Chondrocyte (in vitro differentiated cells): Measurements from ENCODE around the gene ITPR1. TPM values are rescaled to one million over a fixed set of nuclear protein-coding genes. Genes with fewer than 3 reads are reported as not detected.
"Not testable (repeated sequence)": the region's sequence is repeated elsewhere in the genome, so short reads cannot be mapped to it uniquely, and the experiment has no call there.

ENCODE experiments used
- DNase-seq: peaks from one replicate; pipeline ENCODE4 v3.0.0; 2021; ENCODE audit warnings: mixed read lengths, low spot score
- H3K27ac Mint-ChIP-seq: one replicate; pipeline ENCODE4 v1.8.0; 2021; ENCODE audit warnings: mild to moderate bottlenecking, moderate library complexity, mixed read lengths; ENCODE audit not compliant: unreplicated experiment
- H3K27me3 Mint-ChIP-seq: 2 replicates; pipeline ENCODE4 v1.8.0; 2021; ENCODE audit warnings: low read depth, mixed read lengths
- H3K36me3 Mint-ChIP-seq: 2 replicates; pipeline ENCODE4 v1.8.0; 2021; ENCODE audit warnings: low read depth, mixed read lengths
- H3K4me1 Mint-ChIP-seq: 2 replicates; pipeline ENCODE4 v1.8.0; 2021; ENCODE audit warnings: low read depth, mild to moderate bottlenecking, mixed read lengths
- H3K4me3 Mint-ChIP-seq: one replicate; pipeline ENCODE4 v1.8.0; 2021; ENCODE audit warnings: mild to moderate bottlenecking, moderate library complexity, mixed read lengths; ENCODE audit not compliant: unreplicated experiment
- H3K9me3 Mint-ChIP-seq: 2 replicates; pipeline ENCODE4 v1.8.0; 2021; ENCODE audit warnings: low read depth, mixed read lengths
- CTCF ChIP-seq: fragments of 200-600 bp; sonication (generic); IDR thresholded peaks from 2 replicates; pipeline ENCODE4 v1.5.0; 2021; ENCODE audit warnings: antibody characterized with exemption, mild to moderate bottlenecking, moderate library complexity
- total RNA-seq: library from RNA; stranded (reverse); gene quantifications from 3 replicates; pipeline ENCODE4 v1.2.1, GENCODE V29; 2021

Gene ITPR1
- total RNA-seq, 1 donor from 2014 or later = 45.0 TPM

GRCh38 chr3:4759689-4760312, 266.7 kb downstream of the ITPR1 start:
- Mint-ChIP-seq H3K9me3 (peaks cover 8% of the 10 kb centered on the region), H3K4me3 (no peak overlapping the region), H3K36me3 (peaks cover 27% of the 10 kb centered on the region), H3K4me1 (peaks cover 1% of the 10 kb centered on the region), H3K27ac (no peak overlapping the region), H3K27me3 (no peaks in the 10 kb centered on the region)
- no peak for TF ChIP-seq CTCF
- DNase-seq = no peak

- H3K27me3 Mint-ChIP-seq = no peaks in the 10 kb centered on the region
- DNase-seq = no peak
- H3K4me1 Mint-ChIP-seq = no peaks in the 10 kb centered on the region
- H3K36me3 Mint-ChIP-seq = peaks cover 41% of the 10 kb centered on the region
- H3K9me3 Mint-ChIP-seq = peaks cover 23% of the 10 kb centered on the region
- TF ChIP-seq CTCF = no peak
- H3K27ac Mint-ChIP-seq = no peak overlapping the region
- H3K4me3 Mint-ChIP-seq = no peak overlapping the region
These were observed 268.6 kb downstream of the ITPR1 start for GRCh38 chr3:4761759-4762158.

- H3K9me3 Mint-ChIP-seq = peaks cover 25% of the 10 kb centered on the region
These were observed 269.5 kb downstream of the ITPR1 start for GRCh38 chr3:4762481-4763230.

DNA sequence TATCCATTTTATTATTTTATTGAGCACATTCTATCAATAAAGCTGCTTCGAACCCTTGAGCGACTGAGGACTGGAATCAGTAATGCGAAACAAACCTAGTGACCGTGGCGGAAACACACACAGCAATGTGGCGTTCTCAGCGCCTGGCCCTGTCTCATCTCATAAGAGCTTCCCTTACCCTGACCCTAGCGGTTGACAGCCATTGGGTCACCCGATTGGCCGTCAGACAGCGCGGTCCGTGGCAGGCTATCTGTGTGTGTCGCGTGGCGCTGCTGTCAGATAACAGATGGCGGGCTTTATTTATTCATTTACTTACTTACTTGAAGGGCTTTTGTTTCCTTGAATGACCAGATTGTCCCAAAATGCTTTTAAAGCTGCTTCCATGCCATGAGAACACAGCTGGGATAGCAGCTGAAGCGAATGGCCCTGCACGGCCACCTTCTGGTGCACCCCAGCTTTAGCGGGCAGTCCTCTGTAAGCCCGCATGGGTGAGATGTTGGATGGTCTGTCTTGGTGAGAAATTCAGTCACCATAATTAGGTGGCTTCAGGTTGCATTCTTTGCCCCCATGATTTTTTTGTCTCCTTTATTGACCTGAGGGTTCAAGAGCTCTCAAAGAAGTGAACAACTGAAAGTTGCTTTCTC, 270.6 kb downstream of the ITPR1 start:
- no peaks in the 10 kb centered on the region for H3K27me3 Mint-ChIP-seq
- TF ChIP-seq CTCF = no peak

More at GRCh38 chr3:4762481-4763230, 269.5 kb downstream of the ITPR1 start:
- not testable (repeated sequence) for H3K27me3 Mint-ChIP-seq, DNase-seq, H3K4me1 Mint-ChIP-seq, H3K4me3 Mint-ChIP-seq, H3K27ac Mint-ChIP-seq
- H3K36me3 Mint-ChIP-seq = peaks cover 41% of the 10 kb centered on the region

GRCh38 chr3:4765212-4765611, 272.1 kb downstream of the ITPR1 start:
- no peak overlapping the region for H3K27ac Mint-ChIP-seq
- peaks cover 39% of the 10 kb centered on the region for H3K36me3 Mint-ChIP-seq
- H3K27me3 Mint-ChIP-seq = no peaks in the 10 kb centered on the region
- no peaks in the 10 kb centered on the region for H3K4me1 Mint-ChIP-seq
- peaks cover 25% of the 10 kb centered on the region for H3K9me3 Mint-ChIP-seq
- H3K4me3 Mint-ChIP-seq = no peak overlapping the region
- TF ChIP-seq CTCF = no peak
- no peak for DNase-seq

More for the DNA sequence above, 270.6 kb downstream of the ITPR1 start:
- no peak for DNase-seq
- H3K27ac Mint-ChIP-seq = no peak overlapping the region
- no peaks in the 10 kb centered on the region for H3K4me1 Mint-ChIP-seq
- peaks cover 25% of the 10 kb centered on the region for H3K9me3 Mint-ChIP-seq
- H3K4me3 Mint-ChIP-seq = no peak overlapping the region
- peaks cover 43% of the 10 kb centered on the region for H3K36me3 Mint-ChIP-seq
